22Rv1 (cell line): ENCODE results near the gene TFAP2A.

Experiments used
- H3K27ac ChIP-seq: fragments of 450-650 bp; 2 replicates; pipeline ENCODE4 v1.5.1; 2017
- CTCF ChIP-seq: fragments of 450-650 bp; IDR thresholded peaks from 2 replicates; pipeline ENCODE4 v1.5.1; 2017; ENCODE audit warnings: mild to moderate bottlenecking
- ZFX ChIP-seq: fragments of 450-650 bp; IDR thresholded peaks from 2 replicates; pipeline ENCODE4 v1.6.1; 2017; ENCODE audit warnings: antibody characterized with exemption, borderline replicate concordance

TFAP2A gene

GRCh38 chr6:10402648-10403311 is 12.1 kb downstream of the TFAP2A start:
- H3K27ac ChIP-seq, result peak overlapping the region; percentile 99

GRCh38 chr6:10401632-10402223 is 13.1 kb downstream of the TFAP2A start:
- peak overlapping the region; percentile 99 for H3K27ac ChIP-seq

More at GRCh38 chr6:10402648-10403311, 12.1 kb downstream of the TFAP2A start:
- no peak for TF ChIP-seq CTCF
- no peak for TF ChIP-seq ZFX

GRCh38 chr6:10401004-10401536 is 13.8 kb downstream of the TFAP2A start:
- H3K27ac ChIP-seq, result peak overlapping the region; percentile 99
- TF ChIP-seq CTCF (no peak), ZFX (no peak)

More at GRCh38 chr6:10401632-10402223, 13.1 kb downstream of the TFAP2A start:
- no peak for TF ChIP-seq ZFX
- no peak for TF ChIP-seq CTCF

- peak overlapping the region; percentile 99 for H3K27ac ChIP-seq
- TF ChIP-seq CTCF (no peak), ZFX (no peak)
Observed at GRCh38 chr6:10400330-10400729, 14.5 kb downstream of the TFAP2A start.

- no peak for TF ChIP-seq ZFX
- TF ChIP-seq CTCF, result no peak
- peak overlapping the region; percentile 99 for H3K27ac ChIP-seq
Observed at GRCh38 chr6:10399451-10399850, 15.4 kb downstream of the TFAP2A start.

GRCh38 chr6:10398446-10399218 is 16.2 kb downstream of the TFAP2A start:
- H3K27ac ChIP-seq, result peak overlapping the region; percentile 99
- TF ChIP-seq CTCF, result no peak
- TF ChIP-seq ZFX, result no peak
